Stimulated activated CD8-positive, alpha-beta memory T cell treated with anti-CD3 and anti-CD28 coated beads, Interleukin-15, amount 100 ng/mL, for 1 hour (primary cell): Measurements from ENCODE around the gene SRRT.

Experiments used
- DNase-seq: peaks from one replicate; pipeline ENCODE4 v3.0.0-alpha.2; 2020; ENCODE audit warnings: low read depth

SRRT gene, protein sequence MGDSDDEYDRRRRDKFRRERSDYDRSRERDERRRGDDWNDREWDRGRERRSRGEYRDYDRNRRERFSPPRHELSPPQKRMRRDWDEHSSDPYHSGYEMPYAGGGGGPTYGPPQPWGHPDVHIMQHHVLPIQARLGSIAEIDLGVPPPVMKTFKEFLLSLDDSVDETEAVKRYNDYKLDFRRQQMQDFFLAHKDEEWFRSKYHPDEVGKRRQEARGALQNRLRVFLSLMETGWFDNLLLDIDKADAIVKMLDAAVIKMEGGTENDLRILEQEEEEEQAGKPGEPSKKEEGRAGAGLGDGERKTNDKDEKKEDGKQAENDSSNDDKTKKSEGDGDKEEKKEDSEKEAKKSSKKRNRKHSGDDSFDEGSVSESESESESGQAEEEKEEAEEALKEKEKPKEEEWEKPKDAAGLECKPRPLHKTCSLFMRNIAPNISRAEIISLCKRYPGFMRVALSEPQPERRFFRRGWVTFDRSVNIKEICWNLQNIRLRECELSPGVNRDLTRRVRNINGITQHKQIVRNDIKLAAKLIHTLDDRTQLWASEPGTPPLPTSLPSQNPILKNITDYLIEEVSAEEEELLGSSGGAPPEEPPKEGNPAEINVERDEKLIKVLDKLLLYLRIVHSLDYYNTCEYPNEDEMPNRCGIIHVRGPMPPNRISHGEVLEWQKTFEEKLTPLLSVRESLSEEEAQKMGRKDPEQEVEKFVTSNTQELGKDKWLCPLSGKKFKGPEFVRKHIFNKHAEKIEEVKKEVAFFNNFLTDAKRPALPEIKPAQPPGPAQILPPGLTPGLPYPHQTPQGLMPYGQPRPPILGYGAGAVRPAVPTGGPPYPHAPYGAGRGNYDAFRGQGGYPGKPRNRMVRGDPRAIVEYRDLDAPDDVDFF

DNA sequence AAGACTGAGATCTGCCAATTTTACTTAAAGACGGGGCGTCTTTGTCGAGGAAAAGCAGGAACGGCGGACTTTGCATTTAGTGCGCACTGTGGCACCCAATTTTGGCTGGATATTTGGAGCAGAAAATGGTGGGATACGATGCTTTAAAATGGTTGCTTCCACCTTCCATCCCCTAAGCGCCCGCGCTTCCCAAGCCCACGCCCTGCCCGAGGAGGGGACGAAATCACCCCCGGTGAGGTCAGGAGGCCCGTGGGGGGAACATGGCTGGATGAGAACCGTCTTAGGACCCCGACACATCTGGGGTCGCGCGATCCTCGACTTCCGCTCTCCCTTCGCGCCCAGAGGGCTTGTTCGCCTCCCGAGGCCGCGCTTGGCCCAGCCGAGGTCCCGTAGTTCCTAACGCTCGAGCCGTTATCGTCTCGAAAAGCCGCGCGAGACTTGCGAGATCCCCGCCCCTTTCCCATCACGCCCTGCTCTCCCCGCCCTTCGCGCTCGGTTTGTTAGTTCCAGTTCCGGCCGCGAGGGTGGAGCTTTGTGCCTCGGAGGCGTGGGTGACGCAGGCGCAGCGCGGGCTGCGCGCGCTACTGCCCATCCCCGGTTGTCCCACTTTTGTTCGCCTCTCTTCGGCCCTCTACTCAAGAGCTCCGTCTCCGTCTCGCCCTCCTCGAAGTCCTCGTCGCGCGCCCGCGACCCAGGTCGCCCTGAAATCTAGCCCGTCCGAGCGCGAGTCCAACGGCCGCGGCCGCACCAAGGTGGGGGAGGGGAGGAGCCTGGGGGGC lies at the start of gene SRRT:
Gene SRRT (plus strand): TSS at position 527 of the 779 bp plus-strand sequence. CDS start 488 bp downstream, outside the sequence.
- peak; percentile 97 for DNase-seq

DNA sequence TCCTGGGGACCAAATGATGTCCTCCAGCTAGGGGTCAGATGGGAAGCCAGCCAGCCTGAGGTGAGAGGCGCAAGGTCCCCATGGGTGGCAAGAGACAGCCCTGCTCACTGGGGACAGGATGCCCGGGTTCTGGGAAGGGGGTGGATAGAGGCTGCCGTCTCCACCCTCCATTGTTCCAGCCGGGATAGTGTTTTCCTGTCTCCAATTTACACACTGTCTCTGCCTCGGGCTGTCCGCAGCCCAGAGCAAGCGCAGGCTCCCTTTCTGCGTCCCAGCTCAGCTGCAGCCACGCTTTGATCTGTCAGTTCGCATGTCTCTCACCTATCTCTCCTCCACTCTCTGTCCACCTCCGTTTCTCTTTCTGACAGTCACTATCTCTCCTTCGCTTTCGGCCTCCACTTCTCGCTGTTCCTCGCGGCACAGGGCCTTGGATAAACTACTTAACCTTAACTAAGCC lies 49.7 kb upstream of the SRRT start:
- no peak for DNase-seq

DNA sequence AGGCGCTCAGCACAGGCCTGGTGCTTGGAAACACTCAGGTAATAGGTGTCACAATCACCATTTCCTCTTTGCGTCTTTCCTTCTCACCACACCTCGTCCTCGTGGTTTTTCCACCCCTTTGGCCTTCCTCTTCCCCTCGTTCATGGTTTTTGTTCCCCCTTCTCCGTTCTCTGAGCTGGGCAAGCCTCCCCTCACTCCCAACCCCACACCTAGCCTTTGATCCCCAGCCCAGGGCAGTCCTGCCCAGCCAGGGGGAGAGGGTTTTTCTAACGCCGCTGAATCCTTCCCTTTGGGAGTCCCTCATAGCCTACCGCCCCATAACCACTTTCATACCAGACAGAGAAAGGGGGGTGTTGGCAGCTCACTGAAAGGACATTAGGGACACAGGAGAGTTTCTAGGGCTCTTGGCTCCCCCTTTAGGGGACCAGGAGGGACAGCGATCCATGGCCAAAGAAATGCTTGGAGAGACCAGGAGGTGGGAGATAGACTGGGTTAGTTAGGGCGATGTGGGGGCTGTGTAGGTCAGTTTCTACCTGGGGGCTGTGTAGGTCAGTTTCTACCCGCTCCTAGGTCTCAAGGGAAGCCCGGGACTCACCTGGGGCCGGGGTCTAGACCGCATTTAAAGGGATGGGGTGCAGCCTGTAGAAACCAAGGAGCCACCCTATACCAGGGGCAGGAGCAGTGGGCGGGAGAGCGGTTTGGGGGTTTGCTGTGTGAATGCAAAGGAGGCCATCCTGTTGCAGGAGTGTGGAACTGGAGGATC lies 49.0 kb upstream of the SRRT start:
- DNase-seq = no peak

DNA sequence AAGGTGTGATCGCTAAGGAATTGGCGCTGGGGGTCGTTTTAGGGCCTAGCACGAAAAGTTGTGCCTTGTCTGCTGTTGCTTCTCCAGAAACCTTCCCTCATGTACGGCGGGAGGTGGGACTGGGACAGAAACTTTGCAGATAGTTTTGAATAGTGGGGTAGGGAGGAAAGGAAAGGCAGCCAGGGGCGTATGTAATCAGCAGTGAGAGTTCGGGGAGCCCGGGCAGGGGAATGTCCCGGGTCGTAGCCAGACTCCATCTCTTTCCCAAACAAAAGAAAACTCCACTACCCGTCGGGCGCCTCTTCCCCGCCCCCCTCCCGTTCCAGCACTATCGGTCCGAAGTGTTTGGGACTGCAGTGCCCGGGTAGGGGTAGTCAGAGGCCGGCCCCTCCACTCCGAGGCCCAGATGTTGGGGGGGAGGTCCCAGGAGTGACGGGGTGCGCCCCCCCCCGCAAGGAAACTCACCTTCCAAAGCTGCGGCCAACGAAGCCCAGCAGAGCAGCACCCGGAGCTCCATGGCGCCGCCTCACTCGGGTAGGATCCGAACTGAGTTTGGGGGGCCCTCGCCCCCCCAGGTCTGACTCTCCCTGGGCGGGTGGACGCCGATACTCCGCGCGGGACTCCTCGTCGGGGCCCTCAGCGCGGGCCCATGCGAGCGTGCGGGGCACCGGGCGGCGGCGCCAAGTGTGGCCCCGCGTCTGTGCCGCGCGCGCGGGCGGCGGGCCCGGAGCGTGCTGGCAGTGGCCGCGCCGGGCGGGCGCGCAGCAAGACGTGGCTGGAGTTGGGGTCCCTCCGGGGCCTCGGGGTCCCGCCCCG lies 48.2 kb upstream of the SRRT start:
- DNase-seq = no peak

DNA sequence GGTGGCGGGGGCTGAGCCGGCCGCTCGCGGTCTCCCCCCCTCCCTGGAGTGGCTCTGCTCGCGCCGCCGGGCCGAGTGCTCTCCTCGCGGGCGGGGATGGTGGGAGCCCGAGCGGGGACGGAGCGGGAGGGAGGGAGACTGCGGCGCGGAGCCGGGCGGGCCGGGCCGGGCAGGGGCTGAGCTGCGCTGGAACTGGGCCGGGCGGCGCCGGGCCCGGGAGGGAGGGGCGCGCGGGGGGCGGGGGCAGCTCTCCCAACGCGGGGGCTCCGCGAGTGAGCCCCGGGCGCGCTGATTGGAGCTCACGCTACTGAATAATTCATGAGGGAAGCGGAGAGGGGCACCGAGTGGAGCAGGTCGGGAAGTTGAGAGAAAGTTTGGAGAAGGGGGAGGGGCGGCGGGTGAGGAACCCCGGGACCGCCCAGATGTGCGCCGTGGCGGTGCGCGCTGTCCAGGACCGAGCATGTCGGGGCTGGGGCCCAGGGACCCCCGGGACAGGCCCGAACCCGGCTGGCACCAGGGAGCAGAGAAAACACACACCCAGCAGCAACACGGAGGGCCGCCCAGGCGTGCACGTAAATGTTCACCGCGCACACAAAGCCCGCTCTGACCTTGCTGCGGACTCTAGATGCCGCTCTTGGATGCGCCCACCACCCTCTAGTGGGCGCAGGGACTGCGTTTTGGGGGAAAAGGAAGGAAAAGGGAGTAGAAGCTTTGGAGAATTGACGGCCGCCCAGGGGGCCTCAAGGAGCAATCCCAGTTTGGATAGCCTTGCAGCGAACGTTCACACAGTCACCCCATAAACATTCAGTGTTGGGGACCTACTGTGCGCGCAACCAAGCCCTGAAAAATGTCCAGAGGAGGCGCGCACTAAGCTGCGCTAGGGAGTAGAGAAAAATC lies 47.3 kb upstream of the SRRT start, which contains the start of gene EPHB4:
Gene EPHB4 (minus strand): TSS at position 194 of the 897 bp plus-strand sequence. CDS start 493 bp downstream, outside the sequence.
- DNase-seq = no peak

DNA sequence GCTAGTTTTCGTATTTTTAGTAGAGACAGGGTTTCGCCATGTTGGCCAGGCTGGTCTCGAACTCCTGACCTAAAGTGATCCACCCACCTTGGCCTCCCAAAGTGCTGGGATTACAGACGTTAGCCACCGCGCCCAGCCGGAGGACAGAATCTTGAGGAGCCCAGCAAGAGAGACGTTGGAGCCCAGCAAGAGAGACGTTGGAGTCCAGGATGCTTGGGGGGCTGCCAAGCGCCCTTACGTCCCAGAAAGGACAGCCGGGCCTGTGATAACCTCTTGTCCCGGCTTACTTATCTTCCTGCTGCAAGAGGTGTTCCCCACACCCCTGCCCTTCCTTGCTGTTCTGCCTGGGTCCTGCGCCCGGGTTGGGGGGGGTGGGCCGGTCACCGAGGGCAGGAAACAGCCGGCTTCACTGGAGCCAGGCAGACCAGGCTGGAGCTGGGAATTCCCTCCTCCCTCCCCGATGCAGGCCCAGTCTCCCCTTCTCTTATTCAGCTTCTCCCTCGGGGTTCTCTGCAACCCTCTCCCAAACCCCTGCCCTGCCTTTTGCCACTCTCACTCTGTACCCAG lies 45.7 kb upstream of the SRRT start:
- no peak for DNase-seq

DNA sequence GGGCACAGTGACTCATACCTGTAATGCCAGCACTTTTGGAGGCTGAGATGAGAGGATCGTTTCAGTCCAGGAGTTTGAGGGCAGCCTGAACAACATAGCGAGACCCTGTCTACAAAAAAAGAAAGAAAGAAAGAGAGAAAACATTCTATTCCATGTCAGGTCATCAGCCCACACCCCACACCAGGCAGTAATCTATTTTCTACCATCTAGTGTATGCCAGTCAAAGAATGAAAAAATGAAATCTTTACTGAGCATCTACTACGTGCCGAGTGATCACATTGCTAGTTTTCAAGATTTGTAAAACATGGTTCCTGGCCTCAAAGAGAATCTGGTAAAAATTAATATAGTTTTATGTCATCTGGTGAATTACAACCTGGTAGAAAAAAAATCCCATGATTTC lies 44.5 kb upstream of the SRRT start:
- no peak for DNase-seq

DNA sequence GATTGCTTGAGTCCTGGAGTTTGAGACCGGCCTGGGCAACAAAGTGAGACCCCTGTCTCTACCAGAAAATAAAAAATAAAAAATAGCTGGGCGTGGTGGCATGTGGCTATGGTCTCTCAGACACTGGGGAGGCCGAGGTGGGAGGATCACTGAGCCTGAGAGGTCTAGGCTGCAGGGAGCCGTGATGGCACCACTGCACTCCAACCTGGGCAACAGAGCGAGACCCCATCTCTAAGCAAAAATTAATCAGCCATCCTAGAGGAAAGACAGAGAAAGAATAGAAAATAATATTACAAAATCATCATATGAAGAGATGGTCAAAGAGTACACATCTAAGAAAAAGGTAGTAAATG lies 42.6 kb upstream of the SRRT start:
- no peak for DNase-seq

DNA sequence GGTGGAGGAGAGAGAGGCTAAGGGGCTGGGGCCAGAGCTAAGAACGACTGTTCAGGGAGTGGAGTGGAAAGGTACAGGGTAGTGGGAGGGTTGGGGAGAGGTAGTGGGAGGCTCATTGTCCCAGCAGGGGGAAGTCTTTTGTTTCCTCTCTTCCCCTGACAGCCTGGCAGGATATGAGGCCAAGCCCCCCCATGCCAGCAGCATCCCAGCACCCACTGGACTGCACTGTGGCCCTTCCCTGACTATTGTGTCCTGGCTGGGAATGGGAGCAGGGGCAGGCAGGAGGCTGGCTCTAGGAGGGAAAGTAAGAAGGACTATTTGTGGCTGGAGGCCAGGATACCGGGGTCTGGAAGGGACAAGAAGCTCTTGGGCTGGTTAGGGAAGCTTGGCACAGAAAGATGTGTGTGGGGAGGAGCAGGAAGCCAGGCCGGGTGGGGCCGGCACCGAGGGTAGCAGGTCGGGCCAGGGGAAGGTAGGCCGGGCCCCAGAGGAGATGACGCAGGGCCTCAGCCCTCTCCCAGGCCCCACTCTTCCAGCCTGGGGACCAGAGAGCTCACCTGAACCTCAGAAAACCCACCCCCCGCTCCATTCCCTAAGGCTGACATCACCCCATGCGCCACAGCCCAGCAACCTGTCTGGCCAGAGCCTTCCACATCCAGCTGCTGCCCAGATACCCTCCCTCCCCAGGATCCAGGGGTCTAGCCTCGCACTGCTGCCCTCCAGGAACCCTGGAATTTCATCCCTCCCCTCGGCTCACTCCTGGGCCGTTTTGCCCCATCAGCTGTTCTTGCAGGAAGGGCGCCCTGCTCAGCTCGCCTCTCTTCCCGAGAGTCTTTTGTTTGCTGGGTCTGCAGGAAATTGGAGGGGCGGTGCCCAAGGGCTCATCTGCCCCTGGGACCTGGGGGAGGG lies 38.7 kb upstream of the SRRT start:
- DNase-seq = no peak

DNA sequence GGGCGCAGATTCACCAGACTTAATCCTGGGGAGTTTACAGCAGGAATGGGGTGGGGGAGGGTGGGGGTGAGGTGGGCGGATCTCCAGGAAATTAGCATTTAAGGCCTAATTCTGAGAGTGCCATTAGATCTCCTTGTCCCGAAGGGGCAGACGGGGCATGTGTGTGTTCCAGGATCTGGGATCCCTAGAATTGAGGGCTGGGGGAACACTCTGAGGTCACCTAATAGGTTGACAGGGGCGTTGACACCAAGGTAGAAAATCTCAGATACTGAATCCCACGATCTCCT lies 38.1 kb upstream of the SRRT start:
- no peak for DNase-seq

DNA sequence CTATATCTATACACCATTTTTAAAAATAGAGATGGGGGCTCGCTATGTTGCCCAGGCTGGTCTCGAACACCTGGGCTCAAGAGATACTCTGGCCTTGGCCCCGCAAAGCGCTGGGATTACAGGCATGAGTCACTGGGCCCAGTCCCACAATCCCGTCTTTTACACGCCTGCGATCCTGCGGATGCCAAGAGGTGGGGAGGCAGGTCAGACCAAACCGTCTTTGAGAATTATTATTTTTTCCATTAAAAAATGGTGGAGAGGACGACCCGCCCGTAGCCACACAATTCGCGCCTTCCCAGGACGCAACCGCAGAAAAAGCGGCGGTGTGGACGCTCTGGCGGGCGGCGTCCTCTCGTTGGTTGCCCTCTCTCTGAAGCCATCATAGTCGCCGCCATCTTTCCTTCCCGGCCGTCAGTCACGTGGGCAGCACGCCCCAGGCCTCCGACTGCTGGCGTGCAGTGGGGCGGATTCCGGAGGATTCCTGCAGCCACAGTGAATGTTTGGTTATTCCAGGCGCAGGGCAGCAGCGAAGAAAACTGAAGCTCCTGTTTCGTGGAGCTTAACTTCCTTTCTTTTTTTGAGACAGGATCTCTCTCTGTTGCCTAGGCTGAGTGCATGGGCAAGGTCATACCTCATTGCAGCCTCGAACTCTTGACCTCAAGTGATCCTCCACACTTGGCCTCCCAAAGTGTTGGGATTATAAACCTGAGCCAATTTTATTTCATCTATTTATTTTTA lies 37.6 kb upstream of the SRRT start:
- DNase-seq = peak; percentile 63

DNA sequence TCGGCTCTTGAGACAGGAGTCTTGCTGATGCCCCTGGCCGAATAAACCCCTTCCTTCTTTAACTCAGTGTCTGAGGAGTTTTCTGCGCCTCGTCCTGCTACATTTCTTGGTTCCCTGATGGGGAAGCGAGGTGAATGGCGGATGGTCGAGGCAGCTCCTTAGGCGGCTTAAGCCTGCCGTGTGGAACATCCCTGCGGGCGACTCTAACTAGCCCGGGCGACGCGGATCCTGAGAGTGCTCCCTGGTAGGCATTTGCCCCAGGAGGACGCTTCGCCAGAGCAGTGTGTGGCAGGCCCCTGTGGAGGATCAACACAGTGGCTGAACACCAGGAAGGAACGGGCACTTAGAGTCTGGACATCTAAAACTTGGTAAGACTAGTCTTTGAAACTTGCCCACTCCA lies 35.5 kb upstream of the SRRT start:
- DNase-seq = no peak

DNA sequence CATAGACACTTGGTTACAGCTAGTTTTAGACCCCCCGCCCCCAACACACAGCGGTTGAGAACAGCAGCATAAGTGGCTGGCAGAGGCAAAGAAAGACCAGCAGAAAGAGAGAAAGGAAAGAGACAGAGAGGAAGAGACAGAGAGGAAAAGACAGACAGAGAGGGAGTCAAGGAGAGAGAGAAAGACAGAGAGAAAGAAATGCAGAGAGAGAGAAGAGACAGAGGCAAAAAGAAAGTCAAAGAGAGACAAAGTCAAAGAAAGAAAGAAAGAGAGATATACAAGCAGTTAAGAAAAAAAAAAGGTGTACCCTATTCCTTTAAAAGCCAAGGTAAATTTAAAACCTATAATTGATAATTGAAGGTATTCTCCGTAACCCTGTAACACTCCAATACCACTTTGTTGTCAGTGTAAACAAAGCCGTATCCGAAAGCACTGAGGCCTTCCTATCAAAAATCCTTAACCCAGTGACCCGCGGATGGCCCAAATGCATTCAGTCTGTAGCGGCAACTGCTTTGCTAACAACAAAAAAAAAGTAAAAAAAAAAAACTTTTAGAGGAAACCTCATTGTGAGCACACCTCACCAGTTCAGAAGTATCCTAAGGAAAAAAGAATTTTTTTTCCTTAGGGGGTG lies 34.3 kb upstream of the SRRT start:
- DNase-seq = no peak

DNA sequence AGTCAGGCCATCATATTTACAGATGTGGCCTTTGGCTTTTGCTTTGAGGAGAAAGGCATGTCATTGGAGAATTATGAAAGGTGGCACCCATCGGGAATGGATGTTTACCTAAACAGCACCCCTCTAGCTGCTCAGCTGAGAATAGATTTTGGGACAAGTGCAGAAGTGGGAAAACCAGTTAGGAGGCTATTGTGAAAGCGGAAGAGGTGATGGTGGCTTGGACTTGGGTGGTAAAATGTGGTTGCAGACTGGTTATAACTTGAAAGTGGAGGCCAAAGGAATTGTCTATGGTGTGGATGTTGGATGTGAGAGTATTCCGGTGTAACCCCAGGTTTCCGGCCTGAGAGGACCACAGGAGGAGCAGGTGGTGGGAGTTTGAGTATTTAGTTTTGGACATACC lies 27.5 kb upstream of the SRRT start:
- DNase-seq = no peak

DNA sequence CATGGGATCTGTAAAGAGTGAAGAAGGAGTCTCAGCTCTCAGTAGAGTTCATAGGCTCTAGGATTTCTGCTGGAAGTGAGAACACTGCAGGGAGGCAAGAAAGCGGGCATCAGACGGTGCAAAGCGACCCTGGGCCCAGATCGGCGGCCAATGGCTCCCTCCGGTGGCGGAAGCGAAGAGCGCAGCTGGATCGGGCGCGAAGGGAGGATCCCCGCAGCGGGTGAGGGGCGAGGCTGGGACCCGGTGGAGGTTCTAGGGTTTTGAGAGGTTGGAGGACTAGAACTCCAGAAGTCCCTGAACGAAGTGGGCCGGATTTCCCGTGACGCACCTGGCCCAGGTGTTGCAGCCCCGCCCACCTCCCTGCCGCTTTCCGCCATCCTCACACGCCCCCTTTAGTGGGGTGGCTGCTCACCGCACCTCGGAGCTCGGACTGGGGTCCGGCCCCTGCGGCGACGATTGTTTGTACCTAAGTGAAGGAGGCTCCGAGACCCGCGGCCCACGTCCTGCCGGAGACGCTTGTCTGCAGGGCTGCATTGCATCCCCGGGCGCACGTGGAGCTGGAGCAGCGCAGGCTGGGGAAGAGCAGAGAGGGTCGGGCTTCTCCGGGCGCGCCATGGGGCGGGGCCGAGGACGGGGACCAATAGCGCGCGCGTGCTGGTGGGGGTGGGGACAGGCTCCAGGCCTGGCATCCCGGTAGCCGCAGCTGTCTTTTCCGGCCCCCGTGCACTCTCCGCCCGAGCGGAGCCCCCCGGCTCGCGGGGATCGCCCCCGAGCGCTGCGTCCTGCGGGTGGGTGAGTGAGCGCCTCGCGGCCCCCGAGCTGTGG lies 22.6 kb upstream of the SRRT start, which contains the start of gene SLC12A9:
Gene SLC12A9 (plus strand): TSS at position 666 of the 825 bp plus-strand sequence. CDS start 1,485 bp downstream, outside the sequence.
- DNase-seq = peak; percentile 65
